ENCODE data around the gene BAIAP2. TPM values are rescaled to one million over a fixed set of nuclear protein-coding genes. Genes with fewer than 3 reads are reported as not detected.

The BAIAP2 gene
- total RNA-seq, 1 experiment from 2014 or later, result 57.7 TPM

DNA sequence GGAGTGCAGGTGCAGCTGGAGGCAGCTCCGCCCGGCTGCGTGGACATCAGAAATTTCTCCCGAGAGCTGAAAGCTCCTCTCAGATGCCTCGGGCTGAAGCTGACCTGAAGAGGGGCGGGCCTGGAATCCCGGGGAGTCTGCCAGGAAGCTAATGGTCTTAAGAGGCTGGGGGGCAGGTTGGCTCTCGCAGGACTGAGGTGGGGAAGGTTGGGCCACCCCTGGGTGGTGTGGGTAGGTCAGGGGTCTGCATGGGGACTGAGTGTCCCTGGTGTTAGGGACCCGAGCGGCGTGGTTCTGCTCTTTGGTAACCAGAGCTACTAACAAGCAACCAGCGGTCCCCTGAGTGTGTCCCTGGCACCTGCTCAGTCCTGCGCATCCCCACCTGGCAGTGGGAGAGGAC, 39.8 kb upstream of the BAIAP2 start:
- TF ChIP-seq, protein P1, sequence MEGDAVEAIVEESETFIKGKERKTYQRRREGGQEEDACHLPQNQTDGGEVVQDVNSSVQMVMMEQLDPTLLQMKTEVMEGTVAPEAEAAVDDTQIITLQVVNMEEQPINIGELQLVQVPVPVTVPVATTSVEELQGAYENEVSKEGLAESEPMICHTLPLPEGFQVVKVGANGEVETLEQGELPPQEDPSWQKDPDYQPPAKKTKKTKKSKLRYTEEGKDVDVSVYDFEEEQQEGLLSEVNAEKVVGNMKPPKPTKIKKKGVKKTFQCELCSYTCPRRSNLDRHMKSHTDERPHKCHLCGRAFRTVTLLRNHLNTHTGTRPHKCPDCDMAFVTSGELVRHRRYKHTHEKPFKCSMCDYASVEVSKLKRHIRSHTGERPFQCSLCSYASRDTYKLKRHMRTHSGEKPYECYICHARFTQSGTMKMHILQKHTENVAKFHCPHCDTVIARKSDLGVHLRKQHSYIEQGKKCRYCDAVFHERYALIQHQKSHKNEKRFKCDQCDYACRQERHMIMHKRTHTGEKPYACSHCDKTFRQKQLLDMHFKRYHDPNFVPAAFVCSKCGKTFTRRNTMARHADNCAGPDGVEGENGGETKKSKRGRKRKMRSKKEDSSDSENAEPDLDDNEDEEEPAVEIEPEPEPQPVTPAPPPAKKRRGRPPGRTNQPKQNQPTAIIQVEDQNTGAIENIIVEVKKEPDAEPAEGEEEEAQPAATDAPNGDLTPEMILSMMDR (IDR thresholded peaks at IDR 0.05; ENCODE audit: insufficient read depth in 1 of 2, low read depth in 1 of 2, low read length in 1 of 2, severe bottlenecking in 1 of 2, unreplicated experiment in 1 of 2), result no peak
- H3K4me1 Mint-ChIP-seq (ENCODE audit: low read depth, unreplicated experiment), result no peaks in the 10 kb centered on the region
- H3K4me3 Mint-ChIP-seq (ENCODE audit: unreplicated experiment), result no peak overlapping the region
- no peaks in the 10 kb centered on the region for H3K9me3 ChIP-seq
- H3K9me3 Mint-ChIP-seq (ENCODE audit: unreplicated experiment), result no peaks in the 10 kb centered on the region
- CTCF ChIA-PET, result no interaction called here
- H3K4me3 ChIP-seq (ENCODE audit: low read depth, low read length), result no peak overlapping the region
- H3K27me3 ChIP-seq (replicated peaks; ENCODE audit: control insufficient read depth, insufficient read depth, low read length), result no peaks in the 10 kb centered on the region
- intact Hi-C loops (cut with micrococcal nuclease; ENCODE audit: unreplicated experiment), result no loop called here
- H3K27ac Mint-ChIP-seq (ENCODE audit: unreplicated experiment), result no peak overlapping the region
- no peaks in the 10 kb centered on the region for H3K36me3 ChIP-seq (ENCODE audit: control insufficient read depth, insufficient read depth, low read length)
- H3K4me1 ChIP-seq, result peaks cover 5% of the 10 kb centered on the region; the same call in 1 of the 2 replicates
- peaks cover 11% of the 10 kb centered on the region for H3K36me3 Mint-ChIP-seq (ENCODE audit: insufficient read depth, unreplicated experiment)
- H3K27me3 Mint-ChIP-seq (ENCODE audit: insufficient read depth, unreplicated experiment), result no peaks in the 10 kb centered on the region
- DNase-seq, result no peak
- POLR2A ChIA-PET, result no interaction called here
- no TSS peak for BruUV-seq (replicated peaks)

DNA sequence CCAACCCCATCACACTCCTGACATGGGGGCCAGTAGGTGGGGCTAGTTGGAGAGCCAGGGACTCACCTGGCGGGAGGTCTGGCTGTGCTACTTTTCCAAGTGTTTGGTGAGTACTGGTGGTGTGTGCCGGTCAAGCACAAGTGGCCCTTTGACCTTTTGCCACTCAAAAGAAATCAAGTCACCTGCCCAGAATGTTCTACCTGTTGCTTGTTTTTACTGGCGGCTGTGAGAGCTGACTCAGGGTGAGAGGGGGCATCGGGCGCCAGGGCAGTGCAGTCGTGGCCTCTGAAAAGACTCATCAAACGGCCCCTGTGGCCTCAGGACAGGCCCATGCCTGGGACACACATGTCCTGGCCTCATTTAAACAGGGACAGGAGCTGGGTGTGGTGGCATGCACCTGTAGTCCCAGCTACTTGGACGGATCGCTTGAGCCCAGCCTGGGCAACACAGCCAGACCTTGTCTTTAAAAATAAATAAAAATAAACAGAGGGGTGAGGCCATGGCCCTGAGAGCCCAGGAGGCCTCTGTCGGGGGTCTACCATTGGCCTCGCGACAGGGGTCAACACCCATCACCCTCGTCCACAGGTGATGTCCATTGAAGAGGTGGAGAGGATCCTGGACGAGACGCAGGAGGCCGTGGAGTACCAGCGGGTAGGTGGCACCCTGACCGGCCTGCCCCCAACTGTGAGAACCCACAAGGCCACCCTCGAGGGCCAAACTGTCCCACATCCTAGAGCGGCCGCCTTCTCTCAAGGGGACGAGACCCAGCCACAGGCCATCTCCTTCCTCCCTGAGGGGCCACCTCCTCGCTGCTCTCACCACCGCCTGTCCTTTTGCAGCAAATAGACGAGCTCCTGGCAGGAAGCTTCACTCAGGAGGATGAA, 38.3 kb upstream of the BAIAP2 start:
- no peak overlapping the region for H3K4me3 Mint-ChIP-seq (ENCODE audit: unreplicated experiment)
- peaks cover 5% of the 10 kb centered on the region for H3K27me3 Mint-ChIP-seq (ENCODE audit: insufficient read depth, unreplicated experiment)
- no peaks in the 10 kb centered on the region for H3K4me1 Mint-ChIP-seq (ENCODE audit: low read depth, unreplicated experiment)
- ChIA-PET POLR2A (no interaction called here), CTCF (no interaction called here)
- Histone ChIP-seq H3K4me1 (no peaks in the 10 kb centered on the region), H3K9me3 (no peaks in the 10 kb centered on the region), H3K27me3 (replicated peaks; ENCODE audit: control insufficient read depth, insufficient read depth, low read length) (no peaks in the 10 kb centered on the region), H3K36me3 (ENCODE audit: control insufficient read depth, insufficient read depth, low read length) (no peaks in the 10 kb centered on the region), H3K4me3 (ENCODE audit: low read depth, low read length) (no peak overlapping the region)
- TF ChIP-seq, protein P1 (IDR thresholded peaks at IDR 0.05; ENCODE audit: insufficient read depth in 1 of 2, low read depth in 1 of 2, low read length in 1 of 2, severe bottlenecking in 1 of 2, unreplicated experiment in 1 of 2), result no peak
- no peaks in the 10 kb centered on the region for H3K9me3 Mint-ChIP-seq (ENCODE audit: unreplicated experiment)
- DNase-seq, result no peak
- BruUV-seq (replicated peaks), result no TSS peak
- H3K27ac Mint-ChIP-seq (ENCODE audit: unreplicated experiment), result no peak overlapping the region
- intact Hi-C loops (cut with micrococcal nuclease; ENCODE audit: unreplicated experiment), result no loop called here
- H3K36me3 Mint-ChIP-seq (ENCODE audit: insufficient read depth, unreplicated experiment), result peaks cover 6% of the 10 kb centered on the region

DNA sequence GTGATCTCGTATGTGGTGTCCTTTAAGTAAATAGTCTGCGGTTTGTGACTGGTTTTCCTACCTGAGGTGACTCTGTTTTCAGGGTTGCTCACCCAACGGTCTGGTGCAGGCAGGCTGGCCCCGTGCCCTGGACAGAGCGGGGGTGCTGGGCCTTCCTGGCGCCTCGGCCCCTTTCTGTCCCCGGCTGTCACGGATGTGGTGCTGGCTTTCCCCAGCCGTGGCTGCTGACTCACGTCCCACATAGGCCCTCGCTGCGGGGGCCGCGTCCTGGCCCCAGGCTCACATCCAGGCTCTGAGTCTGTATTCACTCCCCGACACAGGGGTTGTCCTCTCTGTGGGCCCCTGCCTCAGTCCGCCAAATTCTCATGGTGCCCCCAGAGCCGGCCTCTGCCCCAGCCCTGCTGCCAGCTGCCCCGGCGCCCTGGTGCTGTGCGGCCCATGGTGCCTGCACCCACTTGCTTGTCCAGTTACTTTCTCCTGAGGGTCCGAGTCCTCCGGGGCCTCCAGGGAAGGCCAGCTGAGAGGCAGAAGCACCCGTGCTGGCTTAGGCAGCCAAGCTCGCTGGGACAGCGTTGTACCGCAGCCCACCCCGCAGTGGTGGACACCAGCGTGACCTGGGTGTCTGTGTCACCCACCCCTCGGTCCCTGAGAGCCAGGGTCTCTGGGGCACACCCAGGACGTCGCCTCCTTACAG, 37.4 kb upstream of the BAIAP2 start:
- Histone ChIP-seq H3K4me1 (no peaks in the 10 kb centered on the region), H3K36me3 (ENCODE audit: control insufficient read depth, insufficient read depth, low read length) (no peaks in the 10 kb centered on the region), H3K4me3 (ENCODE audit: low read depth, low read length) (no peak overlapping the region), H3K9me3 (no peaks in the 10 kb centered on the region), H3K27me3 (replicated peaks; ENCODE audit: control insufficient read depth, insufficient read depth, low read length) (no peaks in the 10 kb centered on the region)
- no peak for DNase-seq
- H3K4me1 Mint-ChIP-seq (ENCODE audit: low read depth, unreplicated experiment), result no peaks in the 10 kb centered on the region
- intact Hi-C loops (cut with micrococcal nuclease; ENCODE audit: unreplicated experiment), result no loop called here
- TF ChIP-seq, protein P1 (IDR thresholded peaks at IDR 0.05; ENCODE audit: insufficient read depth in 1 of 2, low read depth in 1 of 2, low read length in 1 of 2, severe bottlenecking in 1 of 2, unreplicated experiment in 1 of 2), result no peak
- no peaks in the 10 kb centered on the region for H3K9me3 Mint-ChIP-seq (ENCODE audit: unreplicated experiment)
- ChIA-PET CTCF (no interaction called here), POLR2A (no interaction called here)
- no peak overlapping the region for H3K27ac Mint-ChIP-seq (ENCODE audit: unreplicated experiment)
- peaks cover 6% of the 10 kb centered on the region for H3K36me3 Mint-ChIP-seq (ENCODE audit: insufficient read depth, unreplicated experiment)
- BruUV-seq (replicated peaks), result no TSS peak
- no peak overlapping the region for H3K4me3 Mint-ChIP-seq (ENCODE audit: unreplicated experiment)
- H3K27me3 Mint-ChIP-seq (ENCODE audit: insufficient read depth, unreplicated experiment), result peaks cover 5% of the 10 kb centered on the region

All from Caco-2 (cell line).